ENCODE data around the gene COX7A2L. TPM values are rescaled to one million over a fixed set of nuclear protein-coding genes. Genes with fewer than 3 reads are reported as not detected.

Gene COX7A2L
- total RNA-seq, 1 experiment from 2014 or later: 85.4 TPM

GRCh38 chr2:42359965-42360483 is 993 bp downstream of the COX7A2L start:
- no peaks in the 10 kb centered on the region for H3K36me3 ChIP-seq (ENCODE audit: insufficient read depth, low read length, poor library complexity, severe bottlenecking)
- peak; percentile 17 for DNase-seq (ENCODE audit: low spot score)
- POLR2A ChIA-PET (ENCODE audit: low non-redundant PET): interaction anchor here (0.6 kb wide), 1 partner anchor 219 kb away, joined by 6 read pairs; no protein-coding TSS in a partner anchor
- CTCF ChIA-PET: interaction anchor here (0.6 to 0.8 kb wide), 2 partner anchors 9 to 119 kb away, joined by 3 to 6 read pairs; no protein-coding TSS in a partner anchor
- TF ChIP-seq CTCF (conservative IDR thresholded peaks at IDR 0.05; ENCODE audit: low read depth, low read length) (no peak), EZH2 (IDR thresholded peaks at IDR 0.05; ENCODE audit: borderline replicate concordance, low read depth, low read length, poor library complexity, severe bottlenecking) (no peak)
- BruUV-seq (replicated peaks): TSS peak; percentile 75
- intact Hi-C loops (cut with micrococcal nuclease; ENCODE audit: unreplicated experiment): no loop called here
- no peaks in the 10 kb centered on the region for H3K9me3 ChIP-seq (ENCODE audit: low read depth, low read length, poor library complexity, severe bottlenecking)
- H3K4me1 ChIP-seq (ENCODE audit: insufficient read depth, low read length, poor library complexity, severe bottlenecking): peaks cover 13% of the 10 kb centered on the region
- peak overlapping the region; percentile 98 for H3K27ac ChIP-seq (ENCODE audit: low read depth, low read length, poor library complexity, severe bottlenecking)
- peak overlapping the region; percentile 87 for H3K4me3 ChIP-seq (ENCODE audit: low read depth, low read length, poor library complexity, severe bottlenecking)
- H3K27me3 ChIP-seq (replicated peaks; ENCODE audit: insufficient read depth, low read depth, low read length, poor library complexity): no peaks in the 10 kb centered on the region

GRCh38 chr2:42359304-42359964 is 1.6 kb downstream of the COX7A2L start:
- Histone ChIP-seq H3K4me3 (ENCODE audit: low read depth, low read length, poor library complexity, severe bottlenecking) (peak overlapping the region; percentile 87), H3K27ac (ENCODE audit: low read depth, low read length, poor library complexity, severe bottlenecking) (peak overlapping the region; percentile 98), H3K9me3 (ENCODE audit: low read depth, low read length, poor library complexity, severe bottlenecking) (no peaks in the 10 kb centered on the region), H3K36me3 (ENCODE audit: insufficient read depth, low read length, poor library complexity, severe bottlenecking) (no peaks in the 10 kb centered on the region), H3K4me1 (ENCODE audit: insufficient read depth, low read length, poor library complexity, severe bottlenecking) (peaks cover 13% of the 10 kb centered on the region), H3K27me3 (replicated peaks; ENCODE audit: insufficient read depth, low read depth, low read length, poor library complexity) (no peaks in the 10 kb centered on the region)
- DNase-seq (ENCODE audit: low spot score): no peak
- intact Hi-C loops (cut with micrococcal nuclease; ENCODE audit: unreplicated experiment): no loop called here
- BruUV-seq (replicated peaks): no TSS peak
- CTCF ChIA-PET: interaction anchor here (0.7 kb wide), 1 partner anchor 1218 kb away, joined by 4 read pairs; no protein-coding TSS in a partner anchor
- POLR2A ChIA-PET (ENCODE audit: low non-redundant PET): no interaction called here
- TF ChIP-seq CTCF (conservative IDR thresholded peaks at IDR 0.05; ENCODE audit: low read depth, low read length): no peak
- no peak for TF ChIP-seq EZH2 (IDR thresholded peaks at IDR 0.05; ENCODE audit: borderline replicate concordance, low read depth, low read length, poor library complexity, severe bottlenecking)

DNA sequence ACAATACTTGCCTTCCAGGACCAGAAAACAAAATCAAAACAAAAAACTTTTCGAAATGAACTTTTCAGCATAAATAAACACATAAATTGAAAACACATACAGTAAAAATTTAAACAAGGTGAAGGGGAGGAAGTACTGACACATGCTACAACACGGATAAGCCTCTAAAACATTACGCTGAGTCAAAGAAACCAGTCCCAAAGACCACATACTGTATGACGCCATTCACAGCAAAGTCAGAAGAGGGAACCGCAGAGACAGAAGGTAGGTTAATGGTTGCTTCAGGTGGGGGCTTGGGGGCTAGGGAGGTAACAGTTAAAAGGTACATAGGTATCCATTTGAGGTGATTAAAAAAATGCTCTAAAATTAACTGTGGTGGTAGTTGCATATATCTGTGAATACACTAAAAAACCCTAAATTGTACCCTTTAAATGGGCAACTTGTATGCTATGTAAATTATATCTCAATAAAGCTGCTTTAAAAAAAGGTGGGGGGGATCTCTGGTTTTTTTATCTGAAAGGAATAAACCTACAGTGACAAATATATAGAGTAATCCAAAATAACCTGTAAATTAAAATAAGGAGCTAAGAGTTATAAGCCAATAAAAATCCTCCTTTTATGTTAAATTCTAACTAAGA is 7.1 kb downstream of the COX7A2L start:
- intact Hi-C loops (cut with micrococcal nuclease; ENCODE audit: unreplicated experiment): no loop called here
- POLR2A ChIA-PET (ENCODE audit: low non-redundant PET): no interaction called here
- Histone ChIP-seq H3K36me3 (ENCODE audit: insufficient read depth, low read length, poor library complexity, severe bottlenecking) (peaks cover 7% of the 10 kb centered on the region), H3K9me3 (ENCODE audit: low read depth, low read length, poor library complexity, severe bottlenecking) (no peaks in the 10 kb centered on the region), H3K27ac (ENCODE audit: low read depth, low read length, poor library complexity, severe bottlenecking) (no peak overlapping the region), H3K4me1 (ENCODE audit: insufficient read depth, low read length, poor library complexity, severe bottlenecking) (peaks cover 4% of the 10 kb centered on the region), H3K27me3 (replicated peaks; ENCODE audit: insufficient read depth, low read depth, low read length, poor library complexity) (no peaks in the 10 kb centered on the region), H3K4me3 (ENCODE audit: low read depth, low read length, poor library complexity, severe bottlenecking) (no peak overlapping the region)
- no TSS peak for BruUV-seq (replicated peaks)
- CTCF ChIA-PET: no interaction called here
- no peak for DNase-seq (ENCODE audit: low spot score)
- TF ChIP-seq EZH2 (IDR thresholded peaks at IDR 0.05; ENCODE audit: borderline replicate concordance, low read depth, low read length, poor library complexity, severe bottlenecking): no peak
- no peak for TF ChIP-seq CTCF (conservative IDR thresholded peaks at IDR 0.05; ENCODE audit: low read depth, low read length)

All from A673 (cell line).